Renal pelvis (tissue), 4 donors: ENCODE results near the gene VPS45. TPM values are rescaled to one million over a fixed set of nuclear protein-coding genes. Genes with fewer than 3 reads are reported as not detected.
"Not testable (repeated sequence)": the region's sequence is repeated elsewhere in the genome, so short reads cannot be mapped to it uniquely, and the experiment has no call there.

Experiments
- DNase-seq: peaks from one replicate; pipeline ENCODE4 v3.0.0-alpha.2; 2013
- polyA plus RNA-seq, 3 donors: library from polyadenylated mRNA; unstranded; fragments of 120-200 nt; gene quantifications; one replicate each; pipeline ENCODE4 v1.2.1, GENCODE V29; 2013; ENCODE audit not compliant: insufficient read length in 3 of 3

The VPS45 gene
- polyA plus RNA-seq, 3 donors, result 62.5 to 77.8 (median 66.7) TPM

GRCh38 chr1:150186438-150186788 is 118.8 kb downstream of the VPS45 start:
- DNase-seq, result not testable (repeated sequence)

- DNase-seq, result no peak
Measured at GRCh38 chr1:150186789-150187559, 119.4 kb downstream of the VPS45 start.

- DNase-seq, result no peak
Measured at GRCh38 chr1:150187560-150187931, 120.0 kb downstream of the VPS45 start.

- no peak for DNase-seq
Measured at GRCh38 chr1:150192012-150192411, 124.4 kb downstream of the VPS45 start.

GRCh38 chr1:150194381-150195031 is 126.9 kb downstream of the VPS45 start:
- DNase-seq, result no peak

Other genes starting within 250 kb of the VPS45 start
- 10 to 100 TPM; 22.0 to 29.8 (median 27.7) TPM for gene BOLA1, start 168.2 kb upstream of the VPS45 start, polyA plus RNA-seq
- gene SV2A, start 149.9 kb upstream of the VPS45 start, polyA plus RNA-seq, result 1 to 10 TPM; 7.5 to 8.2 (median 8.2) TPM
- 10 to 100 TPM; 76.5 to 89.7 (median 82.8) TPM for gene SF3B4, start 140.0 kb upstream of the VPS45 start, polyA plus RNA-seq
- 10 to 100 TPM; 26.7 to 35.8 (median 31.0) TPM for gene MTMR11, start 130.9 kb upstream of the VPS45 start, polyA plus RNA-seq
- 10 to 100 TPM; 15.3 to 22.7 (median 17.8) TPM for gene OTUD7B, start 57.0 kb upstream of the VPS45 start, polyA plus RNA-seq
- 10 to 100 TPM; 45.4 to 59.3 (median 59.0) TPM for gene PLEKHO1, start 82.1 kb downstream of the VPS45 start, polyA plus RNA-seq
- gene ANP32E, start 168.3 kb downstream of the VPS45 start, polyA plus RNA-seq, result 100 to 1,000 TPM; 112 to 136 (median 132) TPM
- gene CA14, start 190.0 kb downstream of the VPS45 start, polyA plus RNA-seq, result 1 to 10 TPM; 6.6 to 6.8 (median 6.6) TPM
- gene APH1A, start 201.2 kb downstream of the VPS45 start, polyA plus RNA-seq, result 100 to 1,000 TPM; 191 to 203 (median 199) TPM
- 10 to 100 TPM; 35.8 to 47.1 (median 45.3) TPM for gene C1orf54, start 205.0 kb downstream of the VPS45 start, polyA plus RNA-seq
- gene CIART, start 214.8 kb downstream of the VPS45 start, polyA plus RNA-seq, result 1 to 10 TPM; 7.6 to 9.0 (median 8.5) TPM
- 10 to 100 TPM; 75.9 to 92.9 (median 83.2) TPM for gene MRPS21, start 226.1 kb downstream of the VPS45 start, polyA plus RNA-seq